H1 (cell line): ENCODE measurements around the gene VOPP1. TPM values are rescaled to one million over a fixed set of nuclear protein-coding genes. Genes with fewer than 3 reads are reported as not detected.

ENCODE experiments used
- CTCF ChIA-PET: fragments of 300-600 bp; sonication (Branson Sonifier 250); formaldehyde crosslinking; loops from one replicate; lab custom pipeline; 2021; ENCODE audit not compliant: partially characterized antibody; lab: Charles Lee
- POLR2A ChIA-PET: fragments of 300-600 bp; sonication (Branson Sonifier 250); formaldehyde crosslinking; loops from one replicate; lab custom pipeline; 2021; ENCODE audit warnings: inconsistent platforms; ENCODE audit not compliant: partially characterized antibody; lab: Charles Lee
- DNase-seq, 2 experiments: peaks; one replicate each; pipeline versions ENCODE4 v3.0.0 to v3.0.0-alpha.2; 2010 to 2022; ENCODE audit warnings: low spot score in 2 of 2, low read depth in 1 of 2, mixed read lengths in 1 of 2
- FAIRE-seq: peaks from 2 replicates; lab custom pipeline; 2011; peaks lifted over from hg19 to GRCh38; lab: Jason Lieb, UNC
- H2AFZ ChIP-seq: 2 replicates; pipeline ENCODE4 v1.8.1; 2012; ENCODE audit warnings: low read length, inconsistent platforms
- H2AK5ac ChIP-seq: 2 replicates; pipeline ENCODE4 v1.6.1; 2013; ENCODE audit warnings: low read depth, low read length
- H2BK120ac ChIP-seq: replicated peaks from 2 replicates; pipeline ENCODE3; 2013; ENCODE audit warnings: low read depth, low read length, inconsistent platforms
- H2BK12ac ChIP-seq: 2 replicates; pipeline ENCODE4 v1.6.1; 2013; ENCODE audit warnings: low read depth, low read length
- H2BK15ac ChIP-seq: 2 replicates; pipeline ENCODE4 v1.6.1; 2013; ENCODE audit warnings: low read length
- H2BK20ac ChIP-seq: 2 replicates; pipeline ENCODE4 v1.6.1; 2013; ENCODE audit warnings: low read length
- H2BK5ac ChIP-seq: 2 replicates; pipeline ENCODE4 v1.6.1; 2013; ENCODE audit warnings: low read depth, low read length
- H3K14ac ChIP-seq: 2 replicates; pipeline ENCODE4 v1.6.1; 2013; ENCODE audit warnings: inconsistent platforms; ENCODE audit not compliant: insufficient read length
- H3K18ac ChIP-seq: 2 replicates; pipeline ENCODE4 v1.6.1; 2013; ENCODE audit warnings: low read length; ENCODE audit errors: extremely low read depth
- H3K23ac ChIP-seq: 2 replicates; pipeline ENCODE4 v1.6.1; 2013; ENCODE audit warnings: inconsistent platforms; ENCODE audit not compliant: insufficient read length
- H3K23me2 ChIP-seq: 2 replicates; pipeline ENCODE4 v1.6.1; 2013; ENCODE audit warnings: low read depth, low read length
- H3K27ac ChIP-seq: 2 replicates; pipeline ENCODE4 v1.6.1; 2011; ENCODE audit warnings: low read depth, low read length, inconsistent platforms
- H3K27me3 ChIP-seq, 4 experiments: replicated peaks in 1 of 4; 1 replicate in 1 of 4; 2 replicates in 3 of 4; pipeline versions ENCODE4 v1.6.1 to v1.8.1; 2011 to 2013; ENCODE audit warnings: low read length in 3 of 4, mild to moderate bottlenecking in 3 of 4, inconsistent platforms in 2 of 4, mixed read lengths in 2 of 4, moderate library complexity in 1 of 4; ENCODE audit not compliant: control insufficient read depth in 3 of 4, insufficient read depth in 3 of 4; ENCODE audit errors: extremely low read depth in 1 of 4
- H3K36me3 ChIP-seq, 4 experiments: 2 replicates each; pipeline versions ENCODE4 v1.6.1 to v1.8.1; 2011 to 2013; ENCODE audit warnings: mild to moderate bottlenecking in 4 of 4, low read length in 3 of 4, moderate library complexity in 2 of 4, control low read depth in 1 of 4, inconsistent platforms in 1 of 4; ENCODE audit not compliant: insufficient read depth in 4 of 4, control insufficient read depth in 2 of 4
- H3K4ac ChIP-seq: replicated peaks from 2 replicates; pipeline ENCODE3; 2013; ENCODE audit warnings: low read length, low read depth, mixed read lengths, inconsistent platforms; ENCODE audit not compliant: insufficient read length
- H3K4me1 ChIP-seq, 4 experiments: replicated peaks in 1 of 4; 1 replicate in 1 of 4; 2 replicates in 3 of 4; pipeline versions ENCODE4 v1.6.1 to v1.8.1; 2011 to 2013; ENCODE audit warnings: low read length in 3 of 4, inconsistent platforms in 2 of 4, mixed read lengths in 1 of 4; ENCODE audit not compliant: insufficient read depth in 4 of 4, control insufficient read depth in 3 of 4
- H3K4me2 ChIP-seq, 2 experiments: 2 replicates each; pipeline versions ENCODE4 v1.6.1 to v1.8.1; 2011 to 2013; ENCODE audit warnings: low read depth in 2 of 2, low read length in 2 of 2, control low read depth in 1 of 2, inconsistent platforms in 1 of 2, mild to moderate bottlenecking in 1 of 2; ENCODE audit not compliant: insufficient read depth in 1 of 2
- H3K4me3 ChIP-seq, 4 experiments: fragments of 200-600, 300-600 bp in 1 of 4; sonication (generic), shearing (Covaris generic), sonication (Bioruptor Twin) in 1 of 4; 2 replicates each; pipeline versions ENCODE4 v1.5.1 to v1.8.1; 2011 to 2016; ENCODE audit warnings: low read length in 4 of 4, low read depth in 3 of 4, control low read depth in 2 of 4, inconsistent platforms in 2 of 4, mild to moderate bottlenecking in 2 of 4, mixed read lengths in 1 of 4, moderate library complexity in 1 of 4; ENCODE audit not compliant: insufficient read depth in 2 of 4; ENCODE audit errors: extremely low read depth in 1 of 4
- H3K56ac ChIP-seq: replicated peaks from 2 replicates; pipeline ENCODE3; 2013; ENCODE audit warnings: low read depth, mild to moderate bottlenecking, mixed read lengths, low read length, inconsistent platforms; ENCODE audit not compliant: insufficient read length
- H3K79me1 ChIP-seq: 2 replicates; pipeline ENCODE4 v1.6.1; 2013; ENCODE audit warnings: low read depth, low read length, control low read depth
- H3K79me2 ChIP-seq, 2 experiments: 2 replicates each; pipeline versions ENCODE4 v1.6.1 to v1.8.1; 2012 to 2013; ENCODE audit warnings: low read length in 2 of 2, mild to moderate bottlenecking in 2 of 2, inconsistent platforms in 1 of 2; ENCODE audit not compliant: insufficient read depth in 2 of 2, control insufficient read depth in 1 of 2
- H3K9ac ChIP-seq, 4 experiments: replicated peaks in 1 of 4; 1 replicate in 1 of 4; 2 replicates in 3 of 4; pipeline versions ENCODE4 v1.6.1 to v1.8.1; 2011 to 2013; ENCODE audit warnings: low read depth in 3 of 4, low read length in 3 of 4, control low read depth in 2 of 4, mild to moderate bottlenecking in 2 of 4, moderate library complexity in 2 of 4, inconsistent platforms in 1 of 4; ENCODE audit errors: extremely low read depth in 1 of 4
- H3K9me3 ChIP-seq, 2 experiments: 2 replicates each; pipeline versions ENCODE4 v1.6.1 to v1.8.1; 2012 to 2013; ENCODE audit warnings: mild to moderate bottlenecking in 2 of 2, moderate library complexity in 2 of 2, control low read depth in 1 of 2, inconsistent platforms in 1 of 2, low read depth in 1 of 2, low read length in 1 of 2, mixed read lengths in 1 of 2; ENCODE audit not compliant: insufficient read depth in 2 of 2
- H4K20me1 ChIP-seq, 2 experiments: replicated peaks in 1 of 2; 2 replicates each; pipeline versions ENCODE3 to v1.8.1; 2011 to 2013; ENCODE audit warnings: inconsistent platforms in 2 of 2, low read length in 2 of 2, mild to moderate bottlenecking in 1 of 2; ENCODE audit not compliant: insufficient read depth in 2 of 2, control insufficient read depth in 1 of 2
- H4K5ac ChIP-seq: 2 replicates; pipeline ENCODE4 v1.6.1; 2013; ENCODE audit warnings: low read length, low read depth, mixed read lengths, inconsistent platforms; ENCODE audit not compliant: insufficient read length
- H4K8ac ChIP-seq: 2 replicates; pipeline ENCODE4 v1.8.0; 2013; ENCODE audit warnings: mild to moderate bottlenecking, moderate library complexity, low read length, inconsistent platforms; ENCODE audit not compliant: insufficient read depth; ENCODE audit errors: extremely low read depth
- H4K91ac ChIP-seq: replicated peaks from 2 replicates; pipeline ENCODE3; 2013; ENCODE audit warnings: low read length, mixed read lengths, inconsistent platforms; ENCODE audit not compliant: insufficient read length
- BCL11A ChIP-seq, 2 experiments: IDR thresholded peaks; one replicate each; pipeline ENCODE4 v1.6.1; 2011; ENCODE audit warnings: low read depth in 2 of 2, low read length in 2 of 2, mild to moderate bottlenecking in 2 of 2
- BRCA1 ChIP-seq: IDR thresholded peaks from 2 replicates; pipeline ENCODE4 v1.6.1; 2012; ENCODE audit warnings: low read depth, low read length, improper control_type of control experiment
- CTCF ChIP-seq, 3 experiments: IDR thresholded peaks; 1 replicate in 2 of 3; 2 replicates in 1 of 3; pipeline versions ENCODE4 v1.5.1 to v1.6.1; 2011; ENCODE audit warnings: low read length in 3 of 3, mild to moderate bottlenecking in 3 of 3, inconsistent platforms in 2 of 3, low read depth in 1 of 3, moderate library complexity in 1 of 3; ENCODE audit not compliant: insufficient read depth in 1 of 3; ENCODE audit errors: control extremely low read depth in 1 of 3
- KDM4A ChIP-seq: IDR thresholded peaks from one replicate; pipeline ENCODE4 v1.7.1; 2012; ENCODE audit warnings: low read depth, mild to moderate bottlenecking, moderate library complexity, low read length, inconsistent platforms; ENCODE audit not compliant: severe bottlenecking
- POLR2A ChIP-seq, 2 experiments: IDR thresholded peaks; 1 replicate in 1 of 2; 2 replicates in 1 of 2; pipeline ENCODE4 v1.6.1; 2011; ENCODE audit warnings: low read depth in 2 of 2, low read length in 2 of 2, mild to moderate bottlenecking in 2 of 2; ENCODE audit errors: control extremely low read depth in 1 of 2
- RFX5 ChIP-seq: IDR thresholded peaks from 2 replicates; pipeline ENCODE4 v1.6.1; 2011; ENCODE audit warnings: low read depth, low read length, improper control_type of control experiment, borderline replicate concordance
- SAP30 ChIP-seq: fragments of 300-600 bp; sonication (generic); IDR thresholded peaks from 2 replicates; pipeline ENCODE4 v1.7.1; 2012; ENCODE audit warnings: low read length, moderate library complexity, mild to moderate bottlenecking, inconsistent platforms; ENCODE audit not compliant: insufficient read depth, insufficient replicate concordance
- WGBS, 2 experiments: shearing (Covaris generic) in 1 of 2; methylation state at CpG; one replicate each; pipeline versions ENCODE4 v1.1.6 to v1.1.7; 2013 to 2015; ENCODE audit warnings: low lambda C conversion rate in 2 of 2, mixed read lengths in 2 of 2, inconsistent platforms in 1 of 2, low coverage in 1 of 2, missing lambda C conversion rate in 1 of 2; ENCODE audit not compliant: insufficient replicate concordance in 2 of 2, insufficient coverage in 1 of 2, insufficient read length in 1 of 2; ENCODE audit errors: extremely low coverage in 1 of 2, missing lambda C conversion rate in 1 of 2; 5-methylcytosine and 5-hydroxymethylcytosine counted together
- polyA plus RNA-seq, 7 experiments: library from polyadenylated mRNA; depleted of rRNA in 3 of 7; stranded (reverse) in 5 of 7; unstranded in 2 of 7; fragments of >200 nt in 5 of 7; fragments of 200-250 nt in 2 of 7; gene quantifications; 1 replicate in 5 of 7; 2 replicates in 1 of 7; 4 replicates in 1 of 7; pipeline versions ENCODE4 v1.2.1 to v1.2.3, GENCODE V29; 2011 to 2013; ENCODE audit warnings: missing spikeins in 2 of 7, mixed read lengths in 2 of 7
- total RNA-seq: library from RNA; stranded (reverse); fragmentation: NEBNext Ultra II Directional; extraction: Animal tissue kit (Norgen Biotek cat#: 25700); gene quantifications from 2 replicates; pipeline ENCODE4 v1.2.1, GENCODE V29; 2021

Gene VOPP1
- total and polyA plus RNA-seq, 2 of the 8 experiments (the other 6 are each of a cell fraction or from before 2014, with no cell fraction given) = 44.7 to 83.0 TPM

- TF ChIP-seq KDM4A (no peak), SAP30 (no peak), RFX5 (no peak), BRCA1 (no peak), BCL11A (IDR thresholded peaks at IDR 0.05; ENCODE audit: low read depth in 2 of 2, low read length in 2 of 2) (no peak), POLR2A (IDR thresholded peaks at IDR 0.05; ENCODE audit: control extremely low read depth in 1 of 2, low read depth in 2 of 2, low read length in 2 of 2) (no peak), CTCF (IDR thresholded peaks at IDR 0.05; ENCODE audit: control extremely low read depth in 1 of 3, insufficient read depth in 1 of 3, low read depth in 1 of 3, low read length in 3 of 3) (no peak)
- Histone ChIP-seq H3K79me1 (peaks cover 37% of the 10 kb centered on the region), H2BK20ac (no peak overlapping the region), H3K4me1 (peaks cover 10 to 40% (median 26%) of the 10 kb centered on the region in 4 experiments), H2BK120ac (no peak overlapping the region), H3K9ac (no peak overlapping the region), H2BK12ac (no peak overlapping the region), H3K4me3 (no peak overlapping the region), H3K27me3 (no peaks in the 10 kb centered on the region), H3K18ac (no peak overlapping the region), H4K5ac (no peak overlapping the region), H4K8ac (no peak overlapping the region), H4K20me1 (peaks cover 11 to 32% of the 10 kb centered on the region in 2 experiments), H3K79me2 (peaks cover 22 to 99% of the 10 kb centered on the region in 2 experiments), H4K91ac (no peak overlapping the region), H3K36me3 (no peaks in the 10 kb centered on the region), H3K4me2 (no peak overlapping the region), H3K23me2 (no peaks in the 10 kb centered on the region; the same call in 1 of the 2 replicates), H3K23ac (no peak overlapping the region), H2BK15ac (no peak overlapping the region), H2AK5ac (no peak overlapping the region), H2AFZ (no peak overlapping the region), H2BK5ac (no peak overlapping the region; the same call in 1 of the 2 replicates), H3K9me3 (no peaks in the 10 kb centered on the region), H3K56ac (no peak overlapping the region), H3K4ac (no peak overlapping the region), H3K14ac (no peak overlapping the region), H3K27ac (no peak overlapping the region)
- ChIA-PET CTCF (interaction anchor here (0.9 kb wide), 1 partner anchor 16 kb away, joined by 3 read pairs; no protein-coding TSS in a partner anchor), POLR2A (no interaction called here)
- 84% methylated on average over 11 of the region's 11 CpGs; no CpG with 5 or more reads in 1 of the 2 experiments for WGBS, 2 experiments
- DNase-seq (no peak), FAIRE-seq (no peak)
Measured at GRCh38 chr7:55550841-55551537, 21.3 kb downstream of the VOPP1 start.
